Sigmoid colon (tissue), 4 donors: ENCODE data around the gene ZNF638.

Experiments used
- POLR2A ChIP-seq, 2 donors: fragments of 450-650 bp; IDR thresholded peaks; one replicate each; pipeline ENCODE4 v1.6.1; 2016; ENCODE audit warnings: antibody characterized with exemption in 2 of 2, mild to moderate bottlenecking in 2 of 2, moderate library complexity in 2 of 2
- POLR2AphosphoS5 ChIP-seq, 4 donors: sonication (generic); formaldehyde crosslinking; IDR thresholded peaks; one replicate each; pipeline ENCODE4 v1.6.1; 2017; ENCODE audit warnings: antibody characterized with exemption in 4 of 4

DNA sequence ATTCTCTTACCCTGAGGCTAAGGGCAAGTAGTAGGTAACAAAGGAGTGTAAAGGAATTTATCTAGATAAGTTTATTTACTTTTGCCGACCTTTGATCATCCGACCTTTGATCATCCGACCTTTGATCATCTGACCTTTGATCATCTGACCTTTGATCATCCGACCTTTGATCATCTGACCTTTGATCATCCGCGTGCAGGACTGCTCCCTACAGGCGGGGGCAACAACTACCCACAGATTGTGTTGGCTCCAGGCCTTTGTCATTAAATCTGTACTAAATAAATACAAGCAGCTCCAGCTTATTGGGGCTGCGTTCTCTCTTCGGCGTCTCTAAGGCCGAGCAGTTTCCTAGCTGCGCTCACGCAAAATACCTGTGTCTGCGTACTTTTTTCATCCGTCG lies 56.6 kb downstream of the ZNF638 start:
- TF ChIP-seq POLR2A (IDR thresholded peaks at IDR 0.05): no peak
- TF ChIP-seq POLR2AphosphoS5 (IDR thresholded peaks at IDR 0.05): no peak
